HG02973 (cell line): ENCODE measurements around the gene PCDHGA11.
"Not testable (repeated sequence)": the region's sequence is repeated elsewhere in the genome, so short reads cannot be mapped to it uniquely, and the experiment has no call there.

Experiments used
- ATAC-seq: cut with Tn5 transposase; IDR thresholded peaks from one replicate; pipeline ENCODE4 v1.9.1; 2021; ENCODE audit warnings: moderate library complexity; ENCODE audit not compliant: unreplicated experiment

PCDHGA11 gene

GRCh38 chr5:141420855-141421488 lies at the start of gene PCDHGA11:
Gene PCDHGA11, plus strand, starts transcription at chr5:141421051. Its CDS starts 177 bp downstream, at chr5:141421228.
- no peak for ATAC-seq

GRCh38 chr5:141371572-141372475 lies 49.0 kb upstream of the PCDHGA11 start:
- ATAC-seq = no peak

GRCh38 chr5:141373673-141374317 lies 47.1 kb upstream of the PCDHGA11 start, which contains the start of gene PCDHGA6:
Gene PCDHGA6, plus strand, starts transcription at chr5:141373891. Its CDS starts 193 bp downstream, at chr5:141374084.
- ATAC-seq = no peak

- ATAC-seq = no peak
These were observed 46.2 kb upstream of the PCDHGA11 start for GRCh38 chr5:141374627-141375026.

GRCh38 chr5:141375444-141376155 lies 45.3 kb upstream of the PCDHGA11 start:
- not testable (repeated sequence) for ATAC-seq

- ATAC-seq = peak; percentile 69
These were observed 38.2 kb upstream of the PCDHGA11 start, which contains the start of gene PCDHGA7 for GRCh38 chr5:141382469-141383294. Gene PCDHGA7, plus strand, starts transcription at chr5:141382742. Its CDS starts 158 bp downstream, at chr5:141382900.

- ATAC-seq = no peak
These were observed 37.5 kb upstream of the PCDHGA11 start for GRCh38 chr5:141383345-141383744.

GRCh38 chr5:141384471-141385267 lies 36.2 kb upstream of the PCDHGA11 start:
- no peak for ATAC-seq

GRCh38 chr5:141387557-141388311 lies 33.1 kb upstream of the PCDHGA11 start, which contains the start of gene PCDHGB4:
Gene PCDHGB4, plus strand, starts transcription at chr5:141387698. Its CDS starts 187 bp downstream, at chr5:141387885.
- ATAC-seq = peak; percentile 89

- no peak for ATAC-seq
These were observed 32.2 kb upstream of the PCDHGA11 start for GRCh38 chr5:141388661-141389060.

- no peak for ATAC-seq
These were observed 31.5 kb upstream of the PCDHGA11 start for GRCh38 chr5:141389153-141390042.

- ATAC-seq = no peak
These were observed 28.2 kb upstream of the PCDHGA11 start, which contains the start of gene PCDHGA8 for GRCh38 chr5:141392429-141393198. Gene PCDHGA8, plus strand, starts transcription at chr5:141392633. Its CDS starts 181 bp downstream, at chr5:141392814.

- ATAC-seq = no peak
These were observed 27.6 kb upstream of the PCDHGA11 start for GRCh38 chr5:141393267-141393666.

- ATAC-seq = not testable (repeated sequence)
These were observed 26.3 kb upstream of the PCDHGA11 start for GRCh38 chr5:141394401-141395187.

GRCh38 chr5:141397756-141398551 lies 22.9 kb upstream of the PCDHGA11 start, which contains the start of gene PCDHGB5:
Gene PCDHGB5, plus strand, starts transcription at chr5:141397947. Its CDS starts 181 bp downstream, at chr5:141398128.
- peak; percentile 99 for ATAC-seq
